Limb (tissue), 2 donors: ENCODE results near the gene HPRT1.
"Not testable (repeated sequence)": the region's sequence is repeated elsewhere in the genome, so short reads cannot be mapped to it uniquely, and the experiment has no call there.

ENCODE experiments used
- DNase-seq, 2 donors: peaks; one replicate each; pipeline ENCODE4 v3.0.0-alpha.2; 2016; ENCODE audit errors: extremely low spot score in 2 of 2

HPRT1 gene, protein sequence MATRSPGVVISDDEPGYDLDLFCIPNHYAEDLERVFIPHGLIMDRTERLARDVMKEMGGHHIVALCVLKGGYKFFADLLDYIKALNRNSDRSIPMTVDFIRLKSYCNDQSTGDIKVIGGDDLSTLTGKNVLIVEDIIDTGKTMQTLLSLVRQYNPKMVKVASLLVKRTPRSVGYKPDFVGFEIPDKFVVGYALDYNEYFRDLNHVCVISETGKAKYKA

DNA sequence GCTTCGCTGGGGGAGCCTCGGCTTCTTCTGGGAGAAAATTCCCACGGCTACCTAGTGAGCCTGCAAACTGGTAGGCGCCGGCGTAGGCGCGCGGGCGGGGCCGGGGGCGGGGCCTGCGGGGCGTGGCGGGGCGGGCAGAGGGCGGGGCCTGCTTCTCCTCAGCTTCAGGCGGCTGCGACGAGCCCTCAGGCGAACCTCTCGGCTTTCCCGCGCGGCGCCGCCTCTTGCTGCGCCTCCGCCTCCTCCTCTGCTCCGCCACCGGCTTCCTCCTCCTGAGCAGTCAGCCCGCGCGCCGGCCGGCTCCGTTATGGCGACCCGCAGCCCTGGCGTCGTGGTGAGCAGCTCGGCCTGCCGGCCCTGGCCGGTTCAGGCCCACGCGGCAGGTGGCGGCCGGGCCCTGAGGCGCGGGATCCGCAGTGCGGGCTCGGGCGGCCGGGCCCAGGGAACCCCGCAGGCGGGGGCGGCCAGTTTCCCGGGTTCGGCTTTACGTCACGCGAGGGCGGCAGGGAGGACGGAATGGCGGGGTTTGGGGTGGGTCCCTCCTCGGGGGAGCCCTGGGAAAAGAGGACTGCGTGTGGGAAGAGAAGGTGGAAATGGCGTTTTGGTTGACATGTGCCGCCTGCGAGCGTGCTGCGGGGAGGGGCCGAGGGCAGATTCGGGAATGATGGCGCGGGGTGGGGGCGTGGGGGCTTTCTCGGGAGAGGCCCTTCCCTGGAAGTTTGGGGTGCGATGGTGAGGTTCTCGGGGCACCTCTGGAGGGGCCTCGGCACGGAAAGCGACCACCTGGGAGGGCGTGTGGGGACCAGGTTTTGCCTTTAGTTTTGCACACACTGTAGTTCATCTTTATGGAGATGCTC, at the start of gene HPRT1:
TSS of gene HPRT1 (plus strand) at position 161 of the 857 bp plus-strand sequence. CDS start at position 308, 147 bp downstream.
- peak; percentile 72 to 89 for DNase-seq

DNA sequence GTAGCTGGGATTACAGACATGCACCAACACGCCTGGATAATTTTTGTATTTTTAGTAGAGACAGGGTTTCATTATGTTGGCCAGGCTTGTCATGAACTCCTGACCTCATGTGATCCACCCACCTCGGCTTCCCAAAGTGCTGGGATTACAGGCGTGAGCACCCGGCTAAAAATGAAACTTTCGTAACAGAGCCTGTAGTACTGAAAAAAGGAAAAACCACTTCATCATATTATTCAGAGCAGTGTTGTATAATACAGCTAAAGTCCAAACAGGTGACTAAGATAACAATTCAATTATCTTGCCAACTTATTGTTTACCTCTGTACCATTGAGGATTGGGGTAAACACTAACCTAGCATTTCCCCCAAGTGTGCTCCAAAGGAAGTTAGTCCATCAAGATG, 43.9 kb upstream of the HPRT1 start:
- DNase-seq = no peak

DNA sequence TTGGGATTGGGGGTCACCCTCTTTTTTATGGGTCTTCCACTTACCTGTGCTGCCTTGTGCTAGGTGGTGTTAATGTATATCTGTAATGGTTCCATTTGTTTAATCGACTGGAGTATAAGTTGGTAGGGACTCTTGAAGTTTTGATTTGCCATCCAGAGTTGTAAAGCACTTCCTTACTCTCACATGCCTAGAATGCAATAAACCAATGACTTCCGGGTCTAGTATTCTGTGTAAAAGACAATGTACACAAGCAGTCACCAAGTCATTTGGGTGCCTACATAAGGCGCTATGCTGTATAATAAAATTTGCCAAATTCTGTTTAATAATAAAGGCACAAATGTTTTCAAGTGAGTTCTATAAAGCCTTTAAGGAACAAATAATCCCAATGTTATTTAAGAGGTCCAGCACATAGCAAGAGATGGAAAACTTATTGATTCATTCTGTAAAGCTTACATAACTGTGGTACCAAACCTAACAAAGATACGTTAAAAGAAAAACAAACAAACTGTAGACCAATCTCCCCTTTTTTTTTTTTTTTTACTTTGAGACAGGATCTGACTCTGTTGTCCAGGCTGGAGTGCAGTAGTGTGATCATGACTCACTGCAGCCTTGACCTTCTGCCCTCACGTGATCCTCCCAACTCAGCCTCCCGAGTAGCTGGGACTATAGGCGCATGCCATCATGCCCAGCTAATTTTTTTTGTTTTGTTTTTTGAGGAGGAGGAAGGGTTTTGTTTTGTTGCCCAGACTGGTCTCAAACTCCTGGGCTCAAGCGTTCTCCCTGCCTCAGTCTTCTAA, 41.5 kb upstream of the HPRT1 start:
- no peak for DNase-seq

DNA sequence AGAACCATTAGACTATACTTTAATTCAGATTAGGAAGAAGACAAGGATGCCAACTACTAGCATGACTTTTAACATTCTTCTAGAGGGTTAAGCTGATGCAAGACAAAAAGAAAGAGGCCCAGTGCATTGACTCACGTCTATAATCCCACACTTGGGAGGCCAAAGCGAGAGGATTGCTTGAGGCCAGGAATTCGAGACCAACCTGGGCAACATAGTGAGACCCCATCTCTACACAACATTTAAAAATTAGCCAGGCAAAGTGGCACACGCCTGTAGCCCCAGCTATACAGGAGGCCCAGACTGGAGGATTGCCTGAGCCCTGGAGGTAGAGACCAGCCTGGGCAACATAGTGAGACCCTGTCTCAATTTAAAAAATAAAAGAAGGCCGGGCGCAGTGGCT, 40.2 kb upstream of the HPRT1 start:
- DNase-seq = no peak

DNA sequence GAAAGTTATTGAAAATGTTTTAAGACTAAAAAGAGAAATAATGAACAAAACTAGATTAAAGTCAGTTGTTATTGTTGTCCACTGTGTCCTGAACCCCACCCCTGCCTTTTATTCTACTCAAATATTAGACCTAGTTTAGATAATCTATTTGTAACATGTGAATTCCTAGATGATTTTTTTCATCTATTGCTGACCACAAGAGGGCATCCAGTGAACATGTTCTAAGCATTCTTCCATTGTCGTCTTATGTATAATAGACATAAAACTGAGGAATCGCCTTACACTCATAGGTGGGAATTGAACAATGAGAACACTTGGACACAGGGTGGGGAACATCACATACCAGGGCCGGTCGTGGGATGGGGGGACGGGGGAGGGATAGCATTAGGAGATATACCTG, 36.4 kb upstream of the HPRT1 start:
- DNase-seq = no peak

DNA sequence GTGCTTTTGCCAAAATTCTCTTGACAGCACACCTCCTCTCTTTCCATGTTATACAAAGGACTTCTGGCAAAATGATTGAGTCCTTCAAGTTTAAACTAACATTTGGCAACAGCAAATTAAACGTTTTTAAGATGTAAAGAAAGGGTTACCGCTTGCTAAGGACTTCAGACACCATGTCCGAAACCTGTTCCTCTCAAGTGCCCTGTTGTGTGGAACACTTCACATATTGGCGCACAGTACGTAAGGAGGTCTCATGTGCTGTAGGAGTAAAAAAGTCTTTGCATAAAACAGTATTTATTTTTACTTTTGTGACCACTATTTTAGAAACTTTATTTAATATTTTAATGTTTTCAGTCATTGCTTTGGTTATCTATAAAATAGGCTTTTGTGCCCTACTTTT, 33.7 kb upstream of the HPRT1 start:
- no peak for DNase-seq

DNA sequence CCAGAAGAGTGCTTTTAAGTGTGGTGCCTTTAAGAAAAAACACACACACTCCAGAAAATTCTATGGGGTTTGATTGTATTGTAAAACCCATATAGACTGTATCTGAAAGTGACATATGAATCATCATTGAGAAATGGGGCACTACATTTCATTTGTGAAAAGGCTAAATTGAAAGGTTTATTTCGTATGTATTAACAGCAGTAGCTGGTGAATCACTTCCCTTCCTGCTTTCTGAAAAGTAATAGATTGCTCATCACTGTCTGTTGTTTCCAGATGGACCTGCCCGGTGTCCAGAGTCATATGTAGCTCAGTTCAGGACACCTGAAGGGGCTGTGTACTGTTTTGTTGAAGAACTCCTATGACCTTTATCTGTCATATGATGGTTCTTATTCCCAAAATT, 28.1 kb upstream of the HPRT1 start:
- DNase-seq = no peak

DNA sequence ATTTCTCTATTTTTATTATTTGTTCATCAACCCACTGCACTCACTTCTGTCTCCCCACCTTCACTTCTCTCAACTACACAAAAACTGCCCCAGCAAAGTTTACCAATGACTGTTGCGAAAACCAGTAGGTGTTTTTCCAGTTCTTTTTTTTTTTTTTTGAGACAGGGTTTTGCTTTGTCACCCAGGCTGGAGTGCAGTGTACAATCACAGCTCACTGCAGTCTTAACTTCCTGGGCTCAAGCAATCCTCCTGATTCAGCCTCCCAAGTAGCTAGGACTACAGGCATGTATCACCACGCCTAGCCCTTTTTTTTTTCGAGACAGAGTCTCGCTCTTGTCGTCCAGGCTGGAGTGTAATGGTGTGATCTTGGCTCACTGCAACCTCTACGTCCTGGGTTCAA, 24.1 kb upstream of the HPRT1 start:
- DNase-seq = no peak

DNA sequence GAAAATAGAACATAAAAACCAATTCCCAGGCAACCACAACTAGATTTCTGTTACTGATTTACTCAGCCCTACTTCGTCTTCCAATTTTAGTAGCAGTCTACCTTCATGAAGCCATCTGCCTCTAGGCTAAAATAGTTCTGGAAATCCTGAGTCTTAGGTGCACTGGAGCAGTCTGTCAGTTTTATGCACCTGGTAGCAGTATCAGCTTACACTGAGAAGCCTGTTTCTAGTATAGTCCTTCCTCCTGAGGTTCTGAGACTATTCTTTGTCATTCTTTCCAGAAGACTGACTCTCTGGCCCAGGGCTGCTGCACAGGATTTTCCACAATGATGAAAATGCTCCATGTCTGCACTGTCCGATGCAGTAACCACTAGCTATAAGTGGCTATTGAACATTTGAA, 16.9 kb upstream of the HPRT1 start:
- DNase-seq = no peak

DNA sequence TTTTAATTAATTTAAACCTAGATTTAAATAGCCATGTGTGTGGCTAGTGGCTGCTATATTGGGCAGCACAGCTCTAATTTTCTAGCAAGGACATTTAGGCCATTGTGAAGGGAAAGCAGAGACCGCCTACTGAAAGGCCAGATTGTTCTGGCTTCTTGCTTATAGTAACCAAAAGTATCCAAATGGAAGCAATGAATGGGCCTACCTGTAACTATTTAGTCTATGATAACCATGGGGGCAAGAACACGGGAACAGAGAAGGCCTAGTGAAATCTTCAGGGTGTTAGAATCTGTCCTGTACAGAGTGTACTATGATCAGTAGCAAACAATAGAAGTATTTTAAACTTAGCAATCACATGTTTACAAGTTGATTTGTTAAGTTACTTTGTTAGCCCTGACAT, 16.5 kb upstream of the HPRT1 start:
- no peak for DNase-seq

DNA sequence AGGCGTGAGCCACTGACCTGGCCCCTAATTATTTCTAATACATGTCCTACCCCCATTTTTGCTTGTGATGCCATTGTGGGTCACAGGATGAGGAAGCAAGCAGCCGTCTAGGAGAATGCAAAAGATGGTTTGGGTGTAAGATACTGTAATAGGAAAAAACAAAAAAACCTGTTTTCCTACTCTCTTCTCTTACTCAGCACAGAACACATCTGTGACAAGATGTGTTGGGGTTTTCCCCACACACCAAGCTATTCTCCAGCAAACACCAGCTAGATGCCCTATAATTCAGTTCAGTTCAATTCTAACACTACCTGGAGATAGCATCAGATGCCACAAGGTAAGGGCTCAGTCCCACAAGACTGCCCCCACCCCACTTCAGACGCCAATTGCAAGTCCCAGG, 15.3 kb upstream of the HPRT1 start:
- no peak for DNase-seq

DNA sequence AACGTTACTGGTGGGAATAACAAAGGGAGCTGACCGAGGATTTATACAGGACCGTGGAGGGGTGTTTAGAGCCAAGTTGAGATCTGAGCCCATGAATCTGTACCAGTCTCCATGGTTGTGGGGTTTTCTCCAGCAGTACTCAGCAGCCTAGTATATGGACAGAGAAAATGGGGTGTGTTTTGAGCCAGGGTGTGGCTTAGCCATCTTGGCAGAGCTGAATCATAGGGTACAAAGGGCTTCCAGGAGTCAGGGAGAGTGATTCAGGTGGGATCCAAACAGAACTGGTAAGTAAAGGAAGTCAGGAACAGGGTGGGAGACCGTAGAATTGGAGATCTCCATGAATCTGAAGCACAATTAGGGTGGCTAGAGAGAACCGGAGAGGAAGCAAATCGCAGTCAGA, 7.4 kb upstream of the HPRT1 start:
- DNase-seq = no peak

DNA sequence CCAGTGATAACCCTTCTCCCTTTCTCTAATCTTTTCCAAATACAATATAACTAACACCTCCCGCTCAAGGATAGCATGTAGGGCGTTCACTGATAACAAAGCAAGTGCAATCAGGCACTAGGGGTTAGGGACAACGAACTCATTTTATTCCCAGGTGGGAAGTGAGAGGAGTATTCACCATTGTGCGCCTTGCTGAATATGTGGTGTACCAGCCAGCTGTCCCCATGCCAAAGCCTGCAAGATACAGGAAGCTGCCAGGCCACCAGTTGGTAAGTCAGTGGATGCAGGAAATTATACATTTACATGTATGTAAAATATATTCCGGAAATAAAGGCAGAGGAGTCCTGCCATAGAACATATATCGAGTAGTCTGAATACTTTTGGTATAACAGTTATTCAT, 6.3 kb upstream of the HPRT1 start:
- no peak for DNase-seq

DNA sequence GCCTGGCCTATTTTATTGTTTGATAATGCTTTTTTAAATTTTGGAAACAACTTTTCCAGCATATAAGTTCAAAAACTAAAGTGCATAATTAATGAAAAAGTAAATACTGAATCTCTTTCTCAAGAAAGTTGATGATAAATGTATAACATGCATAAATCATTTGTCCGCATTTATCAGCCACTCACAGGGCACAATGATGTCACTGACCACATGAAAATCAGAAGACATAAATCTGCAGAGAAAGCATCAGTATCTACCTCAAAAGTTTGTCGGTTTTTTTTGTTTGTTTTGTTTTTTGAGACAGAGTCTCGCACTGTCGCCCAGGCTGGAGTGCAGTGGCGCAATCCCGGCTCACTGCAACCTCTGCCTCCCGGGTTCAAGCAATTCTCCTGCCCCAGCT, 5.5 kb upstream of the HPRT1 start:
- DNase-seq = no peak

DNA sequence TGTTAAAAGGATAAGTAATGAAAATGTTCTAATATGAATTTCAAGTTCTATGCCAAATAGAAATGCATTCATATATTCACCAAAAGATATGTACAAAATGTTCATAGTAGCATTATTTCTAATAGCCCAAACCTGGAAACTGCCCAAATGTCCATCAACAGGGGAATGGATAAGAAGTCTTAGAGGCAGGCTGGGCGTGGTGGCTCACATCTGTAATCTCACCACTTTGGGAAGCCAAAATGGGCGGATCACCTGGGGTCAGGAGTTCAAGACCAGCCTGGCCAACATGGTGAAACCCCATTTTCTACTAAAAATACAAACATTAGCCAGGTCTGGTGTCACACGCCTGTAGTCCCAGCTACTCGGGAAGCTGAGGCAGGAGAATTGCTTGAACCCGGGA, 2.3 kb upstream of the HPRT1 start:
- DNase-seq = no peak

DNA sequence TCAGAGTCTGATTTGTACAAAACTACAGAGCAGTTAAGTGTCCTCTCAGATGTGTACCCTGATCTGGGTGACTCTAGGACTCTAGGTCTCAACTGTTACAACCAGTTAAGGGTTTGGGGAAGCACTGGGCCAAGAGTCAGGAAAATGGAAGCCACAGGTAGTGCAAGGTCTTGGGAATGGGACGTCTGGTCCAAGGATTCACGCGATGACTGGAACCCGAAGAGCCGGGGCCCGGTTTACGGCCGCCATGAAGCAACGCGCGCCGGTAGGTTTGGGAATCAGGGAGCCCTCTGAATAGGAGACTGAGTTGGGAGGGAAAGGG, 321 bp upstream of the HPRT1 start:
- DNase-seq = no peak

DNA sequence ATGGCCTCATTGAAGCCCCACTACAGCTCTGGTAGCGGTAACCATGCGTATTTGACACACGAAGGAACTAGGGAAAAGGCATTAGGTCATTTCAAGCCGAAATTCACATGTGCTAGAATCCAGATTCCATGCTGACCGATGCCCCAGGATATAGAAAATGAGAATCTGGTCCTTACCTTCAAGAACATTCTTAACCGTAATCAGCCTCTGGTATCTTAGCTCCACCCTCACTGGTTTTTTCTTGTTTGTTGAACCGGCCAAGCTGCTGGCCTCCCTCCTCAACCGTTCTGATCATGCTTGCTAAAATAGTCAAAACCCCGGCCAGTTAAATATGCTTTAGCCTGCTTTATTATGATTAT, 876 bp downstream of the HPRT1 start:
- DNase-seq = peak in 1 of 2 donors; percentile 1

DNA sequence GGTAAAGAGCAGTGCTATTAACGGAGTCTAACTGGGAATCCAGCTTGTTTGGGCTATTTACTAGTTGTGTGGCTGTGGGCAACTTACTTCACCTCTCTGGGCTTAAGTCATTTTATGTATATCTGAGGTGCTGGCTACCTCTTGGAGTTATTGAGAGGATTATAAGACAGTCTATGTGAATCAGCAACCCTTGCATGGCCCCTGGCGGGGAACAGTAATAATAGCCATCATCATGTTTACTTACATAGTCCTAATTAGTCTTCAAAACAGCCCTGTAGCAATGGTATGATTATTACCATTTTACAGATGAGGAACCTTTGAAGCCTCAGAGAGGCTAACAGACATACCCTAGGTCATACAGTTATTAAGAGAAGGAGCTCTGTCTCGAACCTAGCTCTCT, 1.5 kb downstream of the HPRT1 start:
- DNase-seq = no peak

DNA sequence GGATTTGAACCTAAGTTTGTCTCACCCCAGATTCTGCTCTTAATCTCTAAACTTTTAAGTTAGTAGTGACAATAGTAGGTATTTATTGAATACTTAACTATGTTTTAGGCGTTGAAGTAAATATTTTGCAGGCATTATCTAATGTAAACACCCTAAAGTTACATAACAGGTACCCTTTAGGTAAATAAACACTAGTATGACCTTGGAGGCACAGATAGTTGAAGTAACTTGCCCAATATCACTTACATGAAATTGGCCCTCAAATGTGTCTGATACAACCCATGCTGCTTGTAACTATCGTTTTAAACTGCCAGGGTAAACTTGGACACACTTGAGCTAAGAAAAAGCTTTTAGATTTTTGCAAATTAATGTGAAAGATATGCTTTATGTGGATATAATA, 3.0 kb downstream of the HPRT1 start:
- no peak for DNase-seq

DNA sequence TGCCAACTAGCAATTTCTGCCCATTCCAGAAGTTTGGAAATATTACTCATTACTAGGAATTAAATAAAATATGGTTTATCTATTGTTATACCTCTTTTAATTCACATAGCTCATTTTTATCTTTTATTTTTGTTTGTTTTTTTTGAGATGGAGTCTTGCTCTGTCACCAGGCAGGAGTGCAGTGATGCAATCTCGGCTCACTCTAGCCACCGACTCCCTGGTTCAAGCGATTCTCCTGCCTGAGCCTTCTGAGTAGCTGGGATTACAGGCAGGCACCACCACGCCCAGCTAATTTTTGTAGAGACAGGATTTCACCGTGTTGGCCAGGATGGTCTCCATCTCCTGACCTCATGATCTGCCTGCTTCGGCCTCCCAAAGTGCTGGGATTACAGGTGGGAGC, 4.5 kb downstream of the HPRT1 start:
- DNase-seq = not testable (repeated sequence)

DNA sequence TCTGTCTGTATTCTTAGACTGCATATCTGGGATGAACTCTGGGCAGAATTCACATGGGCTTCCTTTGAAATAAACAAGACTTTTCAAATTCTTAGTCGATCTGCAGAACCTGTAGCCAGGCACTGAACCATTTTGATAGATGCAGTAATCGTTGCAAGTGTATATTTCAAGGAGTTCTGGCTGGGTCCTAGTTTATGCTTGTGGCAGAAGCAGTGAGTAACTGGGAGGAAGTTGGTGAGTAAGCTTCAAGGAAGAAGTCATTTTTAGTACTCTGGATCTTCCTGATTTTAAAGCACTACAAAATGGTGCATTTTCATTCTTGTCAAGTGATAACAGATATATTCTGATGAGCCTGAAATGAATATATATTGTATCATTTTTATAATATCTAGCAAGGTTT, 9.5 kb downstream of the HPRT1 start:
- DNase-seq = no peak

DNA sequence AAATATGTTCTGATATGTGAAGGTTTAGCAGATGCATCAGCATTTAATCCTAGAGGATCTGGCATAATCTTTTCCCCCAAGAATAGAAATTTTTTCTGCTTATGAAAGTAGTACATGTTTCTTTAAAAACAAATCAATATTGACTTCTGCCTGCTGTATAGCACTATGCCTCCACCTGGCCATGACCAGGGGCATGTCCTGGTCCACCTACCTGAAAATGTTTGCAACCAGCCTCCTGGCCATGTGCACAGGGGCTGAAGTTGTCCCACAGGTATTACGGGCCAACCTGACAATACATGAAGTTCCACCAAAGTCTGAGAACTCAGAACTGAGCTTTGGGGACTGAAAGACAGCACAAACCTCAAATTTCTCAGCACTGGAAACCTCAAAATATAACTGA, 10.0 kb downstream of the HPRT1 start:
- no peak for DNase-seq

DNA sequence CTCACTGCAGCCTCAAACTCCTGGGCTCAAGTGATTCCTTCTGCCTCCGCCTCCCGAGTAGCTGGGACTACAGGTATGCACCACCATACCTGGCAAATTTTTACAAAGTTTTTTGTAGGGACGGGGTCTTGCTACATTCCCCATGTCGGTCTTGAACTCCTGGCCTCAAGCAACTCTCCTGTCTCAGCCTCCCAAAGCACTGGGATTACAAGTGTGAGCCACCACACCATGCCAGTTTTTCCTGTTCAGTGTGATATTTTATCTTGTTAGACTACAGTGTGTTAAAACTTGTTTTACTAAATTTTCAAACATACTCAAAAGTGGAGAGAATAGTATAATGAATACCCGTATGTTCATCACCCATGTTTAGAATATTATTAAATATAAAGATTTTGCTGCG, 12.1 kb downstream of the HPRT1 start:
- DNase-seq = no peak
